ENCODE data around the gene SAMHD1. TPM values are rescaled to one million over a fixed set of nuclear protein-coding genes. Genes with fewer than 3 reads are reported as not detected.
"Not testable (repeated sequence)": the region's sequence is repeated elsewhere in the genome, so short reads cannot be mapped to it uniquely, and the experiment has no call there.

SAMHD1 gene
- polyA plus RNA-seq (ENCODE audit: insufficient read length in 12 of 12), result 10 to 100 TPM in 11 of 12 donors, not detected in 1; 17.9 to 45.2 (median 27.9) TPM
- long read RNA-seq, donor 1, full-length matches to known transcripts, result 5 of 5 reads
- long read RNA-seq, donor 1, partial matches to known transcripts, result 0 of 5 reads
- long read RNA-seq, donor 1, other reads (novel, unspliced or antisense), result 0 of 5 reads
- long read RNA-seq, donor 2, full-length matches to known transcripts, result 11 of 11 reads
- long read RNA-seq, donor 2, partial matches to known transcripts, result 0 of 11 reads
- long read RNA-seq, donor 2, other reads (novel, unspliced or antisense), result 0 of 11 reads
- long read RNA-seq, donor 3, full-length matches to known transcripts, result 3 of 3 reads
- long read RNA-seq, donor 3, partial matches to known transcripts, result 0 of 3 reads
- long read RNA-seq, donor 3, other reads (novel, unspliced or antisense), result 0 of 3 reads
- long read RNA-seq, donor 4, full-length matches to known transcripts, result 2 of 2 reads
- long read RNA-seq, donor 4, partial matches to known transcripts, result 0 of 2 reads
- long read RNA-seq, donor 4, other reads (novel, unspliced or antisense), result 0 of 2 reads
- long read RNA-seq, donor 5, full-length matches to known transcripts, result 2 of 2 reads
- long read RNA-seq, donor 5, partial matches to known transcripts, result 0 of 2 reads
- long read RNA-seq, donor 5, other reads (novel, unspliced or antisense), result 0 of 2 reads
- long read RNA-seq, donor 6, full-length matches to known transcripts, result 3 of 3 reads
- long read RNA-seq, donor 6, partial matches to known transcripts, result 0 of 3 reads
- long read RNA-seq, donor 6, other reads (novel, unspliced or antisense), result 0 of 3 reads
- long read RNA-seq, donor 7, full-length matches to known transcripts, result 1 of 1 reads
- long read RNA-seq, donor 7, partial matches to known transcripts, result 0 of 1 reads
- long read RNA-seq, donor 7, other reads (novel, unspliced or antisense), result 0 of 1 reads
- long read RNA-seq, donor 8, full-length matches to known transcripts, result 9 of 9 reads
- long read RNA-seq, donor 8, partial matches to known transcripts, result 0 of 9 reads
- long read RNA-seq, donor 8, other reads (novel, unspliced or antisense), result 0 of 9 reads
- long read RNA-seq, donor 9, partial matches to known transcripts, result 0 of 1 reads
- long read RNA-seq, donor 9, other reads (novel, unspliced or antisense), result 0 of 1 reads
- long read RNA-seq, donor 10, full-length matches to known transcripts, result 5 of 5 reads
- long read RNA-seq, donor 10, partial matches to known transcripts, result 0 of 5 reads
- long read RNA-seq, donor 10, other reads (novel, unspliced or antisense), result 0 of 5 reads
- long read RNA-seq, donor 11, full-length matches to known transcripts, result 3 of 8 reads
- long read RNA-seq, donor 11, partial matches to known transcripts, result 5 of 8 reads
- long read RNA-seq, donor 11, other reads (novel, unspliced or antisense), result 0 of 8 reads

DNA sequence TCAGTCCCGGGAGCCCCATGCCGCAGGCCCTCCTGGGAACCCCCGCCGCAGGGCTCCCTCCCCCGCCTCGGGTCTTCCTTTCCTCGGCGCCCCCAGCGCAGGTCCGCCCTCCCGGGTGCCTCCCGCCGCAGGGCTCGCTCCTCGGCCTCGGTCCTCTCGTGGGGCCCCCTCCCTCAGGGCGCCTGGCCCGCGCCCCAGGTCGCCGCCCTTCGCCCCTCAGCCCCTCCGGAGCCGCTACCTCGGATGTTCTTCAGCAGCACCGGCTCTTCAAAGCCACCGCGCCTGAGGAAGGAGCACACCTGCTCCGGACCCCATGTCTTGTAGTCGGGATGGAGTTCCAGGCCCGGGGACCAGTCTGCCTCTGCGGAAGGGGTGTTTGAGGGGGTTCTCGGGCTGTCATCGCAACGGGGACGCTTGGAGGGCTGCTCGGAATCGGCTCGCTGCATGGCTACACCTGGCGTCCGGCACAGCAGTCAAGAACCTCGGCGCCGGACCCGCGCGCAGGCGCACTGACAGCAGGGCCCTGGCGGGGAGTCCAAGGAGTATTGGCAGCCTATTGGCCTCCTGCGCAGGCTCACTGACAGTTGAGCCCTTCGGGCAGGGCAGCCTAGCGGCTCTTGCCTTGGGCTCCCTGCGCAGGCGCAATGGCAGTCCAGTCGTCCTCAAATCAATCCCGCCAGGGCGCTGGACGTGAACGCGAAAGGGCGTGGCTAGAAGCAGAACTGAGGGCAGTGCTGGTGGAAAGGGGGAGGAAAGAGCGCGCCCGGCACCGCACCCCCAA lies at the start of gene SAMHD1:
TSS of gene SAMHD1 (minus strand) at position 511 of the 781 bp plus-strand sequence. CDS start at position 446, 65 bp downstream.
- peak; percentile 94 for DNase-seq

DNA sequence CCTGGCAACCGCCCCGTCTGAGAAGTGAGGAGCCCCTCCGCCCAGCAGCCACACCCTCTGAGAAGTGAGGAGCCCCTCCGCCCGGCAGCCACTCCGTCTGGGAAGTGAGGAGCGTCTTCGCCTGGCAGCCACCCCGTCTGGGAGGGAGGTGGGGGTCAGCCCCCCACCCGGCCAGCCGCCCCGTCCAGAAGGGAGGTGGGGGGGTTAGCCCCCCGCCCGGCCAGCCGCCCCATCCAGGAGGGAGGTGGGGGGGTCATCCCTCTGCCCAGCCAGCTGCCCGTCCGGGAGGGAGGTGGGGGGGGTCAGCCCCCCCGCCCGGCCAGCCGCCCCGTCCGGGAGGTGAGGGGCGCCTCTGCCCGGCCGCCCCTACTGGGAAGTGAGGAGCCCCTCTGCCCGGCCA lies 48.7 kb upstream of the SAMHD1 start:
- DNase-seq, result not testable (repeated sequence)

DNA sequence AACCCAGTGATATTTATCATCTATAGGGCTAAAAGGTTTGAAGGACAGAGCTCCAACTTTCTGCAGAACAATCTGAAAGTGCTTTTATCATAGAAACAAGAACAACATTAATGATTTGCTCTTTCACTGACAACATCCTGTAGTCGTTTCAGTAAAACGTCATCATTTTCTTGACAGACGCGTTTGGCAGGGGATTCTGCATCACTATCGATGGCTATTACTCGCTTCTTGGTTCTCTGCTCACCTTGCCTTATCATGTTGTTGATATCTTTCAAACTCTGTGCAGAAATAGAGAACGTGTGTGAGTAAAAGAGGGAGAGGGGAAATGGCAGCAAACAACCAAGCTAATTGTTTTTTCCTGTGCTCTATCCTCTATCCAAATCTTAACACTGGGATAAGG lies 47.1 kb upstream of the SAMHD1 start:
- DNase-seq, result no peak

DNA sequence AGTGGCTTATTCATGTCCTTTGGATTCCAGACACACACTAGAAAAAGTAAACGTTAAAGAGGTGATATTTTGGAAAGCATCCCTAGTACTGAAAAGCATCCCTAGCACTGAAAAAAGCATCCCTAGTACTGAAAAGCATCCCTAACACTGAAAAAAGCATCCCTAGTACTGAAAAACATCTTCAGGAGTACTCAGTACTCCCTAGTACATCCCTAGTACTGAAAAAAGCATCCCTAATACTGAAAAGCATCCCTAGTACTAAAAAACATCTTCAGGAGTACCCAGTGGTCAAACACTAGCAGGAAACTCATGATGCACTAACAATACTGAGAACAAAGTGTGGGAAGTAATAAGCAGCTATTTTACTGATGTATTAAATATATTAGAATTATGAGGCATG lies 45.6 kb upstream of the SAMHD1 start:
- DNase-seq, result no peak

DNA sequence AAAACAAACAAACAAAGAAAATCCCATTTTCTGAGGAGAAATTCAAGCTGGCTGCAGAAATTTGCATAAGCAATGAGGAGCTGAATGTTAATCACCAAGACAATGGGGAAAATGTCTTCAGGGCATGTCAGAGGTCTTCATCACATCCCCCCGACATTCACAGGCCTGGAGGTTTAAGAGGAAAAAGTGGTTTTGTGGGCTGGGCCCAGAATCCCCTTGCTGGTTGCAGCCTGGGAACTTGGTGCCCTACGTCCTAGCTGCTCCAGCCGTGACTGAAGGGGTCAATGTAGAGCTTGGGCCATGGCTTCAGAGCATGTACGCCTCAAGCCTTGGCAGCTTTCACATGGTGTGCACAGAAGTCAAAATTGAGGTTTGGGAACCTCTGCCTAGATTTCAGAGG lies 42.7 kb upstream of the SAMHD1 start:
- DNase-seq, result not testable (repeated sequence)

DNA sequence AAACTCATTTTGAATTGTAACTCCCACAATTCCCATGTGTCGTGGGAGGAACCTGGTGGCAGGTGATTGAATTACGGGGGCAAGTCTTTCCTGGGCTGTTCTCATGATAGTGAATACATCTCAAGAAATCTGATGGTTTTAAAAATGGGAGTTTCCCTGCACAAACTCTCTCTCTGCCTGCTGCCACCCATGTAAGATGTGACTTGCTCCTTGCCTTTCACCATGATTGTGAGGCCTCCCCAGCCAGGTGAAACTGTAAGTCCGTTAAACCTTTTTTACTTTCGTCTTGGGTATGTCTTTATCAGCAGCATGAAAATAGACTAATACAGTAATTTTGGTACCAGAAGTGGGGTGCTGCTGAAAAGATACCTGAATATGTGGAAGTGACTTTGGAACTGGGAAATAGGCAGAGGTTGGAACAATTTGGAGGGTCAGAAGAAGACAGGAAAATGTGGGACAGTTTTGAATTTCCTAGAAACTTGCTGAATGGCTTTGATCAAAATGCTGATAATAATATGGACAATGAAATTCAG lies 41.4 kb upstream of the SAMHD1 start:
- no peak for DNase-seq

DNA sequence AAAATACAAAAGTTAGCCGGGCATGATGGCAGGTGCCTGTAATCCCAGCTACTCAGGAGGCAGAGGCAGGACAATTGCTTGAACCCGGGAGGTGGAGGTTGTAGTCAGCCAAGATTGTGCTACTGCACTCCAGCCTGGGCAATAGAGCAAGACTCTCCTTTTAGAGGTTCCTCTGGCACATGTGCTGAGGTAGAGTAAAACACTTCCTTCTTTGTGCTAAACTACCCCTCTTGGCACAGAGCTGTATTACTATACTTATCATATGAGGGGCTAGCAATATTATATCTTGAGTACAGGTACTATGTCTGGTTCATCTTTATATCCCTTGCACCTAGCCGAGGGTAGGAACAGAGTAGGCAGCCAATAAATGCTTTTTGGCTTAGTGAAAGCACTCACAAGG lies 40.2 kb upstream of the SAMHD1 start:
- no peak for DNase-seq

DNA sequence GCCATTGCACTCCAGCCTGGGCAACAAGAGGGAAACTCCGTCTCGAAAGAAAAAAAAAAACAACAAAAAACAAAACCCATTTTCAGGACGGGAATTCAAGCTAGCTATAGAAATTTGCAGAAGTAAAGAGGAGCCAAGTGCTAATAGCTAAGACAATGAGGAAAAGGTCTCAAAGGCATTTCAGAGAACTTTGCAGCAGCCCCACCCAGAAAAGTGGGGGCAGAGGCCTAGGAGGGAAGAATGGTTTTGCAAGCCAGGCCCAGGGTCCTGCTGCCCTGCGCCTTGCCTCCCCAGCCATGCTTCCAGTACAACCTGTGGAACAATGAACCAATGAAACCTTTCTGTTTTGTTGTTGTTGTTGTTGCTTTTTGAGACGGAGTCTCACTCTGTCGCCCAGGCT lies 38.3 kb upstream of the SAMHD1 start:
- no peak for DNase-seq

DNA sequence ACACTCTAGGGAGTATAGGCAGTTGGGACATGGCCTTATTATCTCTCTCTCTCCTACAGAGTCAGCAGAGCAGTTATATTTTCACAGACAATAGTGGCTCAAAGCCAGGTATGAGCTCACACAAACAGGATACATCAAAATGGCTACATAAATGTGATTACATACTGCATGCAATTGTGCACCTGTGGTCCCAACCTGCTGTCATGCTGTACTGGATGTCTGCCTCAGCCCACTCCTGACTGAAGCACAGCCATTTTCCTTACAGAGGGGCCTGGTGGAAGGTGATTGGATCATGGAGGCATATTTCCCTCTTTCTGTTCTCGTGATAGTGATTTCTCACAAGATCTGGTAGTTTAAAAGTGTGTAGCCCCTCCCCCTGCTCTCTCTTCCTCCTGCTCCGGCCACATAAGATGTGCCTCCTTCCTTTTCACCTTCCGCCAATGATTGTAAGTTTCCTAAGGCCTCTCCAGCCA lies 37.0 kb upstream of the SAMHD1 start:
- DNase-seq, result no peak

DNA sequence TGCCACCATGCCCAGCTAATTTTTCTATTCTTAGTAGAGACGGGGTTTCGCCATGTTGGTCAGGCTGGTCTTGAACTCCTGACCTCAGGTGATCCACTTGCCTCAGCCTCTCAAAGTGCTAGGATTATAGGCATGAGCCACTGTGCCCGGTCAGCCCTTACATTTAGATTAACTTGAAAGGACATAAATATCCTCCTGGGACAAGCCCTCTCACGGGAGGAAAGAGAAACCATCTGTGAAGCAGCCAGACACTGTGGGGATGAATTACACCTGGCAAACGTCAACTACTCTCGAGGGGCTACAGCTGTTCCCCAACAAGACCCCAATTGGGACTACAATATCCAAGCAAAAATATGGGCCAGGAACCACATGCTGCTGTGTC lies 32.7 kb upstream of the SAMHD1 start:
- DNase-seq, result no peak

DNA sequence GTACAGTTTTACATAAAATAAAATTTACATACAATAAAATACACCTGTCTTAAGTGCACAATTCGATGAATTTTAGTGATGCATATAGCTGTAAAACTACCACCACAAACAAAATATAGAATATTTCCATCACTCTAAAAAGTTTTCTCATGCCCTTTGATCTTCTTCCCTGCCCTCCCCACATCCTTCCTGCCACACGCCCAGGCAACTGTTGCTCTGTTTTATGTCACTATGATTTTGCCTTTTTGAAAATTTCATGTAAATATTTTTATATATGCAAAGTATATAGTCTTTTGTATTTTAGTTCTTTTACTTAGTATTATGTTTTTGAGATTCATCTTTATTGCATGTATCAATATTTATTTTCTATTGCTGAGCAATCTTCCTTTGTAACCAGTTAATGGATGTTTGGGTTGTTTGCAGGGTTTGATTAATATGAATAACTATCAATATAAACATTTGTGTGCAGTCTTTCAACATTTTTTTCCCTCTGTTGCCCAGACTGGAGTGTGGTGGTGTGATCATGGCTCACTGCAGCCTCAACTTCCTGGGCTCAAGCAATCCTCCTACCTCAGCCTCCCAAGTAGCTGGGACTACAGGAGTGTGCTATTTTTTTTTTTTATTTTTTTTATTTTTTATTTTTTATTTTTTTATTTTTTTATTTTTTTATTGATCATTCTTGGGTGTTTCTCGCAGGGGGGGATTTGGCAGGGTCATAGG lies 23.8 kb upstream of the SAMHD1 start:
- no peak for DNase-seq

DNA sequence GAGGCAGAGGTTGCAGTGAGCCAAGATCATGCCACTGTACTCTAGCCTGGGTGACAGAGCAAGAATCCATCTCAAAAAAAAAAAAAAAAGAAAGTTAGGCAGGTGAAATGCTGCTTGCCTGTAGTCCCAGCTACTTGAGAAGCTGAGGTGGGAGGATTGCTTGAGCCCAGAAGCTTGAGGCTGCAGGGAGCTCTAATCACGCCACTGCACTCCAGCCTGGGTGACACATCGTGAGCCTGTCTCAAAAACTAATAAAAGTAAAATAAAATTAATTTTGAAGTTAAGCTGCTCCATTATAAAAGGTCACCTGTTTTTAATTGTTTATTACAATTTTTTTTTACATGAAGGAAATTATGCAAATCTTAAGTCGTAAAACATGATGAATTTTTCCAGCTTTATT lies 23.2 kb upstream of the SAMHD1 start:
- DNase-seq, result no peak

DNA sequence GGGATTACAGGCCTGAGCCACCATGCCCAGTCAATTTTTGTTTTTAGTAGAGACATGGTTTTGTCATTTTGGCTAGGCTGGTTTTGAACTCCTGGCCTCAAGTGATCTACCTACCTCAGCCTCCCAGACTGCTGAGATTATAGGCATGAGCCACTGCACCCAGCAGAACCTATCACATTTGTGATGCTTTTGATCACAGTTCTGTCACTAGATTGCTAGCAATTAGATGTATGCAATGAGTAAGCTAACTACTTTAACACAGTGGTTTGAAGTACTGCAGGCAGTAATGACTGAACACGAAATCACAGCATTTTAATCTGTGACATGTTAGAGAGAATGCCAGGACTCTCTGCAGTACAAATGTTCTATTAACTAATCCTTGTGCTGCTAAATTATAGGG lies 19.6 kb upstream of the SAMHD1 start:
- DNase-seq, result no peak

DNA sequence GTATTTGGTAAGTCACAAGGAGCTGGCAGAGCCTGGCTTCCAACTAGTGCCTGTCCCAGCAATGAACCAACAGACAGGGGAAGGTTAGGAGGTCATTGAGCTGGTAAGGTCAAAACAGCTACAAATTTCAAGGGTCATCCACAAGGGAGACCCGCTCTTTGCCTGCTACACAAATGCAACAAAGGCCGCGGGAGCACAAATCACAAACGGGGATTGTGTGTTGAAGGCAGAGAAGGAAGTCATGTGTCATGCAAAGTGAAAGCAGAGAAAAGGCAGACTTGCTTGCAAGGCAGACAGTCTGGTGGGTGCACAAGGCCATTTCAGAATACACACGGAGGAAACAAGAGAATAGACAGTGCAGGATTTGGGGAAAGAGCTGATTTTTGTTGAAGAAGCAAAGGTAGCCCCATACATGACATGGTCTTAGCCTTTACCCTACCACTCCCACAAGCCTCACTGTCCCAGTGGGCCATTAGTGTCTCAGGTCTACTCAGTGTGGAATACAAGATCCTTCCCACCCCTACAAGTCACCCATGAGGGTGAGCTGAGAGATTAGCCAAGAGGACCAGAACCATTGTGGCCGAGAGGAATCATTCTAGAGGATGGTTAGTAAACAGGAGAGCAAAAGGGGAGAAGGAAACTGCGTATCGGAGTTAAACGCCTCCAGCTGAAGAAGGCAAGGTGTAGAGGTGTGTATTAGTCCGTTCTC lies 18.1 kb upstream of the SAMHD1 start:
- DNase-seq, result no peak

DNA sequence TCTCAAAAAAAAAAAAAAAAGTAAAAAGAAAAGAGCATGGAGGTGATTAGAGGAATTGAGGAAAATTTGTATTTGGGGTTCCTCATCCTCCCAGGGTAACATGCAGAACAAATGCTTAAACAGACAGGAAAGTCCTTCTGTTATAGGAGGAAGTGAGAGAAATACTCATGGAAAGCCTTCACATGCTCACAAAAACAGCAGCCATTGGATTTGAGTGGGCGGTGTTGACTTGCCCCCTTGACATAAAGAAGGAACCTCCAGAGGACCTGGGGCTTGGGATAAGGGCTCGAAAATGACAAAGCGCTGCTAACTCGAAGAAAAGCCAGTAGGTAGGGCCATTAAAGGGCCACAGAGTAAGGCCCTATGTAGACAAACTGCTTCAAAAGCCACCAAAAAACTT lies 17.5 kb upstream of the SAMHD1 start:
- no peak for DNase-seq

DNA sequence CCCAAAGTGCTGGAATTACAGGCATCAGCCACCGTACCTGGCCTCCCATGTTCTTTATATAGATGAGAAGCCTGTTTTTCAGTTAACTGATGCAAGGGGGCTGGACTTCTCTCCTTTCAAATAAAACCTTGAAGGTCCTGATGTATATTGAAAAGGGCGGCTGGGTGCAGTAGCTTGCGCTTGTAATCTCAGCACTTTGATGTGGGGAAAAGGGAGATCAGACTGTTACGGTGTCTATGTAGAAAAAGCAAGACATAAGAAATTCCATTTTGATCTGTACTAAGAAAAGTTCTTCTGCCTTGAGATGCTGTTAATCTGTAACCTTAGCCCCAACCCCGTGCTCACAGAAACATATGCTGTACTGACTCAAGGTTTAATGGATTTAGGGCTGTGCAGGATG lies 16.1 kb upstream of the SAMHD1 start:
- no peak for DNase-seq

DNA sequence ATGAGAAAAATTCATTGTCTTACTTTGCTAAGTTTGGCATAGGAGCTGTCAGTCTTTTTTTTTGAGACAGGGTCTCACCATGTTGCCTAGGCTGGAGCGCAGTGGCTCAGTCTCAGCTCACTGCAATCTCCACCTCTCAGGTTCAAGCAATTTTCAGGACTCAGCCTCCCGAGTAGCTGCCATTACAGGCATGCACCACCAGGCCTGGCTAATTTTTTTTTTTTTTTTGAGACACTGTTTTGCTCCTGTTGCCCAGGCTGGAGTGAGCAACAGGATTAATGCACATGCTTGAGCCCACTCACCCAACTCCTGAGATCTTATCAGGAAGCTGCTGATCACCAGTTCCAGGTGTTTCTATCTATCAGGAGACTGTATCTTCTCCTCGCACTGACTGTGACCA lies 15.5 kb upstream of the SAMHD1 start:
- DNase-seq, result not testable (repeated sequence)

DNA sequence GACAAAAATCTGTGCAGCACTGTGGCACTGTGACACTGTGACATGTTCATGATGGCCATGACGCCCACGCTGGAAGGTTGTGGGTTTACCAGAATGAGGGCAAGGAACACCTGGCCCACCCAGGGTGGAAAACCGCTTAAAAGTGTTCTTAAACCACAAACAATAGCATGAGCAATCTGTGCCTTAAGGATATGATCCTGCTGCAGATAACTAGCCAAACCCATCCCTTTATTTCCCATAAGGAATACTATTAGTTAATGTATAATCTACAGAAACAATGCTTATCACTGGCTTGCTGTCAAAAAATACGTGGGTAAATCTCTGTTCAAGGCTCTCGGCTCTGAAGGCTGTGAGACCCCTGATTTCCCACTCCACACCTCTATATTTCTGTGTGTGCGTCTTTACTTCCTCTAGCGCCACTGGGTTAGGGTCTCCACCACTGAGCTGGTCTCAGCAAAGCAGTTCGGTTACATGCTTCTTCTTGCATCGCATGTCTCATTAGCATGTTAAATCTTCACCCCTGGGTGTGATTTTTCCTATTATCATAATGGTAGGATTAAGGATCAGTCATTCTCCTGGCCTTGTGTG lies 10.9 kb upstream of the SAMHD1 start:
- not testable (repeated sequence) for DNase-seq

DNA sequence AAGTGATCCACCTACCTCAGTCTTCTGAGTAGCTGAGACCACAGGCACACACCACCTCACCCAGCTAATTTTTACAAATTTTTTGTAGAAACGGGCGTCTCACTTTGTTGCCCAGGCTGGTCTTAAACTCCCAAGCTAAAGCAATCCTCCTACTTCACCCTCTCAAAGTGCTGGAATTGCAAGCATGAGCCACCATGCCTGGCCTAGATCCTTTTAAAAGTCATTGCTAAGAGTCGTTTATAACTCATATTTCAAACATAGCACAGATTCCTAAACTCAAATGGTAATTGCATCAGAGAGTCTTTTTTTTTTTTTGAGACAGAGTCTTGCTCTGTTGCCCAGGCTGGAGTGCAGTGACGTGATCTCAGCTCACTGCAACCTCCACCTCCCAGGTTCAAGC lies 7.7 kb upstream of the SAMHD1 start:
- DNase-seq, result no peak

All from muscle of arm (tissue), 14 donors.